Loucy (cell line): ENCODE data around the gene GAL3ST3.

Experiments used
- H2AFZ ChIP-seq: fragments of 200-600 bp; sonication (generic); 2 replicates; pipeline ENCODE4 v1.6.0; 2016; ENCODE audit warnings: antibody characterized with exemption, mild to moderate bottlenecking, low read length, moderate library complexity
- H3F3A ChIP-seq: fragments of 200-600 bp; 2 replicates; pipeline ENCODE4 v1.6.0; 2016; ENCODE audit warnings: antibody characterized with exemption, low read depth, mild to moderate bottlenecking
- H3K27me3 ChIP-seq: fragments of 200-600 bp; sonication (generic); 2 replicates; pipeline ENCODE4 v1.6.1; 2014; ENCODE audit warnings: low read length, mild to moderate bottlenecking; ENCODE audit not compliant: insufficient read depth, poor library complexity, severe bottlenecking
- H3K36me3 ChIP-seq: fragments of 200-600 bp; sonication (generic); 2 replicates; pipeline ENCODE4 v1.6.1; 2016; ENCODE audit warnings: low read length; ENCODE audit not compliant: insufficient read depth
- H3K4me1 ChIP-seq: fragments of 200-600 bp; sonication (generic); 2 replicates; pipeline ENCODE4 v1.5.1; 2014; ENCODE audit warnings: low read length, mild to moderate bottlenecking; ENCODE audit not compliant: insufficient read depth, poor library complexity, severe bottlenecking
- H3K4me2 ChIP-seq: fragments of 200-600 bp; sonication (generic); 2 replicates; pipeline ENCODE4 v1.6.0; 2014; ENCODE audit warnings: antibody characterized with exemption, low read length, low read depth, mild to moderate bottlenecking; ENCODE audit not compliant: poor library complexity, severe bottlenecking
- H3K4me3 ChIP-seq: fragments of 200-600 bp; sonication (generic); 2 replicates; pipeline ENCODE4 v1.5.1; 2014; ENCODE audit warnings: low read length, mild to moderate bottlenecking, mixed read lengths; ENCODE audit not compliant: poor library complexity, severe bottlenecking
- H3K79me2 ChIP-seq: fragments of 200-600 bp; sonication (generic); 2 replicates; pipeline ENCODE4 v1.6.1; 2014; ENCODE audit warnings: low read length; ENCODE audit not compliant: insufficient read depth
- H3K9ac ChIP-seq: fragments of 200-600 bp; sonication (generic); 2 replicates; pipeline ENCODE4 v1.6.0; 2014; ENCODE audit warnings: mild to moderate bottlenecking, low read depth, low read length, moderate library complexity; ENCODE audit not compliant: poor library complexity, severe bottlenecking
- H3K9me2 ChIP-seq: fragments of 200-600 bp; sonication (generic); replicated peaks from 2 replicates; pipeline ENCODE4 v1.6.1; 2016; ENCODE audit warnings: low read depth, low read length, mixed read lengths
- H3K9me3 ChIP-seq: fragments of 200-600 bp; sonication (generic); 2 replicates; pipeline ENCODE4 v1.6.1; 2014; ENCODE audit warnings: mild to moderate bottlenecking, antibody characterized with exemption, low read length, low read depth; ENCODE audit not compliant: insufficient read depth
- H4K20me1 ChIP-seq: fragments of 200-600 bp; sonication (generic); 2 replicates; pipeline ENCODE4 v1.6.0; 2014; ENCODE audit warnings: antibody characterized with exemption, low read length, mild to moderate bottlenecking; ENCODE audit not compliant: insufficient read depth, poor library complexity, severe bottlenecking
- CTCF ChIP-seq: fragments of 200-600 bp; sonication (generic); conservative IDR thresholded peaks from 2 replicates; pipeline ENCODE4 v1.5.1; 2014; ENCODE audit warnings: mild to moderate bottlenecking, antibody characterized with exemption, low read length
- EZH2phosphoT487 ChIP-seq: fragments of 200-600 bp; IDR thresholded peaks from 2 replicates; pipeline ENCODE4 v1.6.1; 2018; ENCODE audit warnings: antibody characterized with exemption, mild to moderate bottlenecking, moderate library complexity, borderline replicate concordance

GAL3ST3 gene

GRCh38 chr11:66072081-66072480 lies 23.1 kb upstream of the GAL3ST3 start:
- no peak overlapping the region for H2AFZ ChIP-seq
- H3K36me3 ChIP-seq, result peaks cover 21% of the 10 kb centered on the region; the same call in 1 of the 2 replicates
- peaks cover 21% of the 10 kb centered on the region; the same call in 1 of the 2 replicates for H3K79me2 ChIP-seq
- H3F3A ChIP-seq, result peaks cover 14% of the 10 kb centered on the region
- H3K27me3 ChIP-seq, result no peaks in the 10 kb centered on the region
- peaks cover 10% of the 10 kb centered on the region for H4K20me1 ChIP-seq
- peak overlapping the region; percentile 75 for H3K4me3 ChIP-seq
- peaks cover 26% of the 10 kb centered on the region for H3K4me1 ChIP-seq
- TF ChIP-seq EZH2phosphoT487, result no peak
- TF ChIP-seq CTCF, result no peak
- H3K4me2 ChIP-seq, result peak overlapping the region; percentile 73
- H3K9ac ChIP-seq, result peak overlapping the region; percentile 65
- H3K9me3 ChIP-seq, result no peaks in the 10 kb centered on the region
- H3K9me2 ChIP-seq, result no peaks in the 10 kb centered on the region

DNA sequence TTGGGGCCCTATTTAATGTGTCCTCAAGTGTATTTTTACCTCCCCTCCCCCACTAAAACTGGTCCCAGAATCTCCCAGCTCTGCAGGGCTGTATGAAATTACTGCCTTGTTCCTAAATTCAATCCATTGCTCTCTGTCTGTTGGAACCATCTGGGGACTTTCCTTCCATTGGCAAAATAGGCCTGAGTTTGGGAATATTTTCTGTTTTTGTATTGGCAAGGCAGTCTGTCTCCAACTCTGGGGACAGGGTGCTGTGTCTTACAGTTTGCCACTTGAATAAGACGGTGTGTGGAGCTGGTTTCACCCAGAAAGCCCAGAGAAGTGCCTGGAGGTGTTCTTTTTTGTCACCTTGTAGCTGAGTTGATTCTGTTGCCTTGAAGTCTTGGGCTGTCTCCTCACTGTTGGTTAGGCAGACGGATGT lies 22.4 kb upstream of the GAL3ST3 start:
- H3K36me3 ChIP-seq, result peaks cover 27% of the 10 kb centered on the region; the same call in 1 of the 2 replicates
- no peaks in the 10 kb centered on the region for H3K27me3 ChIP-seq
- H3K9me2 ChIP-seq, result no peaks in the 10 kb centered on the region
- peaks cover 21% of the 10 kb centered on the region; the same call in 1 of the 2 replicates for H3K79me2 ChIP-seq
- H3K4me3 ChIP-seq, result peak overlapping the region; percentile 75
- peak overlapping the region; percentile 65 for H3K9ac ChIP-seq
- peaks cover 14% of the 10 kb centered on the region for H3F3A ChIP-seq
- no peak overlapping the region for H2AFZ ChIP-seq
- H3K4me1 ChIP-seq, result peaks cover 26% of the 10 kb centered on the region
- no peaks in the 10 kb centered on the region for H3K9me3 ChIP-seq
- H3K4me2 ChIP-seq, result peak overlapping the region; percentile 73
- peaks cover 15% of the 10 kb centered on the region for H4K20me1 ChIP-seq
- TF ChIP-seq EZH2phosphoT487 (no peak), CTCF (no peak)

- H2AFZ ChIP-seq, result peak overlapping the region; percentile 85; the same call in 1 of the 2 replicates
- H3F3A ChIP-seq, result peaks cover 14% of the 10 kb centered on the region
- peak overlapping the region; percentile 73 for H3K4me2 ChIP-seq
- H3K4me3 ChIP-seq, result peak overlapping the region; percentile 75
- H3K27me3 ChIP-seq, result no peaks in the 10 kb centered on the region
- H3K79me2 ChIP-seq, result peaks cover 24% of the 10 kb centered on the region; the same call in 1 of the 2 replicates
- H3K9ac ChIP-seq, result peak overlapping the region; percentile 65
- peaks cover 26% of the 10 kb centered on the region for H3K4me1 ChIP-seq
- no peaks in the 10 kb centered on the region for H3K9me2 ChIP-seq
- peaks cover 33% of the 10 kb centered on the region; the same call in 1 of the 2 replicates for H3K36me3 ChIP-seq
- TF ChIP-seq CTCF, result no peak
- no peak for TF ChIP-seq EZH2phosphoT487
- H3K9me3 ChIP-seq, result no peaks in the 10 kb centered on the region
- peaks cover 16% of the 10 kb centered on the region for H4K20me1 ChIP-seq
Observed at GRCh38 chr11:66070604-66071380, 21.8 kb upstream of the GAL3ST3 start.
